Sciatic nerve (tissue), 2 donors: ENCODE measurements around the gene MFN1. TPM values are rescaled to one million over a fixed set of nuclear protein-coding genes. Genes with fewer than 3 reads are reported as not detected.
"Not testable (repeated sequence)": the region's sequence is repeated elsewhere in the genome, so short reads cannot be mapped to it uniquely, and the experiment has no call there.

Experiments used
- ATAC-seq: fragments of 200-7000 bp; cut with Tn5 transposase; one replicate; pipeline ENCODE4 v1.9.1; 2020; ENCODE audit warnings: mild to moderate bottlenecking, moderate library complexity
- DNase-seq: peaks from one replicate; pipeline ENCODE4 v3.0.0-alpha.2; 2020; ENCODE audit warnings: low spot score
- intact Hi-C: fragments of 100-400 bp; cut with DNase I; formaldehyde crosslinking; loops from one replicate; pipeline ENCODE4 v1.14.2; 2022
- total RNA-seq: library from RNA; stranded (reverse); fragmentation: NEBNext Ultra II Directional; extraction: Animal tissue kit (Norgen Biotek cat#: 25700); gene quantifications from one replicate; pipeline ENCODE4 v1.2.1, GENCODE V29; 2021
- donor health status: DM: no; HTN: no; CAD: no.
- donor health status: DM: no; HTN: no; CAD: no.

The MFN1 gene
- 61.2 TPM for total RNA-seq

GRCh38 chr3:179347345-179348194, at the start of gene MFN1:
Gene MFN1 (plus strand): TSS chr3:179347709. CDS start chr3:179348852, 1,143 bp downstream.
- DNase-seq, result peak; percentile 96
- intact Hi-C loops, result no loop called here
- peak; percentile 100 for ATAC-seq

- intact Hi-C loops, result loop anchor here (10.0 kb wide), 1 partner anchor 203 kb away; no protein-coding TSS in a partner anchor
- DNase-seq (no peak), ATAC-seq (no peak)
Observed at GRCh38 chr3:179297971-179298725, 49.4 kb upstream of the MFN1 start.

GRCh38 chr3:179299316-179299715, 48.2 kb upstream of the MFN1 start:
- intact Hi-C loops, result loop anchor here (10.0 kb wide), 1 partner anchor 205 kb away; no protein-coding TSS in a partner anchor
- DNase-seq (no peak), ATAC-seq (no peak)

- DNase-seq (no peak), ATAC-seq (no peak)
- intact Hi-C loops, result loop anchor here (10.0 kb wide), 1 partner anchor 205 kb away; no protein-coding TSS in a partner anchor
Observed at GRCh38 chr3:179299999-179300613, 47.4 kb upstream of the MFN1 start.

GRCh38 chr3:179301645-179302044, 45.9 kb upstream of the MFN1 start:
- DNase-seq (no peak), ATAC-seq (no peak)
- intact Hi-C loops, result no loop called here

- ATAC-seq (no peak), DNase-seq (no peak)
- intact Hi-C loops, result no loop called here
Observed at GRCh38 chr3:179302111-179302510, 45.4 kb upstream of the MFN1 start.

GRCh38 chr3:179304605-179305004, 42.9 kb upstream of the MFN1 start:
- intact Hi-C loops, result no loop called here
- DNase-seq, result no peak
- no peak for ATAC-seq

- DNase-seq, ATAC-seq, intact Hi-C loops: not testable (repeated sequence)
Observed at GRCh38 chr3:179307362-179307761, 40.1 kb upstream of the MFN1 start.

- ATAC-seq (no peak), DNase-seq (no peak)
- intact Hi-C loops, result no loop called here
Observed at GRCh38 chr3:179308001-179308400, 39.5 kb upstream of the MFN1 start.

- DNase-seq (no peak), ATAC-seq (no peak)
- intact Hi-C loops, result loop anchor here (10.0 kb wide), 1 partner anchor 165 kb away; the partner anchor contains the start of gene PIK3CA
Observed at GRCh38 chr3:179309225-179310078, 38.1 kb upstream of the MFN1 start.

GRCh38 chr3:179318876-179319275, 28.6 kb upstream of the MFN1 start:
- DNase-seq (no peak), ATAC-seq (no peak)
- intact Hi-C loops, result loop anchor here (5.0 to 10.0 kb wide), 2 partner anchors 174 to 302 kb away; partner anchors contain the start of gene PIK3CA

- DNase-seq (no peak), ATAC-seq (peak; percentile 64)
- intact Hi-C loops, result no loop called here
Observed at GRCh38 chr3:179321668-179322285, 25.7 kb upstream of the MFN1 start.

GRCh38 chr3:179322286-179323196, 25.0 kb upstream of the MFN1 start, which contains the start of gene ZNF639:
Gene ZNF639 (plus strand): TSS chr3:179323031. CDS start chr3:179328294, 5,263 bp downstream.
- DNase-seq, result peak; percentile 87
- peak; percentile 94 for ATAC-seq
- intact Hi-C loops, result no loop called here

GRCh38 chr3:179323197-179324110, 24.1 kb upstream of the MFN1 start:
- peak; percentile 84 for ATAC-seq
- intact Hi-C loops, result no loop called here
- DNase-seq, result peak; percentile 87

GRCh38 chr3:179324270-179324754, 23.2 kb upstream of the MFN1 start:
- intact Hi-C loops, result no loop called here
- DNase-seq (no peak), ATAC-seq (no peak)

- DNase-seq (no peak), ATAC-seq (no peak)
- intact Hi-C loops, result no loop called here
Observed at GRCh38 chr3:179330438-179330837, 17.1 kb upstream of the MFN1 start.
